Measurements from ENCODE around the gene ODAD3. TPM values are rescaled to one million over a fixed set of nuclear protein-coding genes. Genes with fewer than 3 reads are reported as not detected.
A peak's percentile ranks its signal among the peaks of the same experiment; 100 is the strongest.

ODAD3 gene
- total and polyA plus RNA-seq, 2 of the 13 experiments (the other 11 are each of a cell fraction or from before 2014, with no cell fraction given): 0.04 to 0.08 TPM

DNA sequence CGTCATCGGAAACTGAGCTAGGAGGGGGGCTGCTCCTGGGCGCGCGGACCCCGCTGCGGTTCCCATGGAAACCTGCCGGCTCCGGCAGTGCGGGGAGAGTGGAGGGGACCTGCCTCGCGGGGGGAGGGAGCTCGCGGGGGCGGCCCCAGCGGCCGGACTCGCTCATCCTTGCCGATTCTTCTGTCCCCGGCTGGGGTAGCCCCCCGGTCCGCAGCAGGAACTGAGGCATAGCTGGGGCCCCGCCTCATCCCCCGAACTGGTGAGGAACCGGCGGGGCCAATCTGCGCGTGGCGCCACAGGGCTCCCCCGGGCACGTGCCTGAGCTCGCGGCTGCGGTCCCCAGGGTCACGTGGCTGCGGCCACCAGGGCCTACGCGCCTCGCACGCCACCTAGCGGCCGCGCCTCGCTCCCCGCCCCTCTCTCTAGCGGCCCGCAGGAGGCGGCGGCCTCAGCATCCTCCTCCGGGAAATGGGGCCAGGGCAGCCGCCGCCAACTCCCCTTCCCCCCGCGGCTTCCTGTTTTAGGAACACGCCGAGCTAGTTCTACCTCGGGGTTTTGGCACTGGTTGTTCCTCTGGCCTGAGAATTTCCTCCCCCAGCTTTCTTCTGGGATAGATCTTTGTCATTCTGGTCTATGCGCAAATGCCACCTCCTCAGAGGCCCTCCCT is 47.6 kb upstream of the ODAD3 start (continued):
- TF ChIP-seq ATF7-NPFF (CRISPR knock-in tag; IDR thresholded peaks at IDR 0.05; ENCODE audit: low read depth): peak; percentile 74
- no peak for TF ChIP-seq SOX13 (IDR thresholded peaks at IDR 0.05)
- TF ChIP-seq SOX13 (CRISPR knock-in tag; conservative IDR thresholded peaks at IDR 0.05 in 1 of 2, IDR thresholded peaks at IDR 0.05 in 1 of 2): peak in 1 of 2 experiments; percentile 45; a peak in 1 of 4 replicates
- peak; percentile 81; the same call in 1 of the 2 replicates for TF ChIP-seq ZNF619 (CRISPR knock-in tag; IDR thresholded peaks at IDR 0.05)
- TF ChIP-seq, protein P1, sequence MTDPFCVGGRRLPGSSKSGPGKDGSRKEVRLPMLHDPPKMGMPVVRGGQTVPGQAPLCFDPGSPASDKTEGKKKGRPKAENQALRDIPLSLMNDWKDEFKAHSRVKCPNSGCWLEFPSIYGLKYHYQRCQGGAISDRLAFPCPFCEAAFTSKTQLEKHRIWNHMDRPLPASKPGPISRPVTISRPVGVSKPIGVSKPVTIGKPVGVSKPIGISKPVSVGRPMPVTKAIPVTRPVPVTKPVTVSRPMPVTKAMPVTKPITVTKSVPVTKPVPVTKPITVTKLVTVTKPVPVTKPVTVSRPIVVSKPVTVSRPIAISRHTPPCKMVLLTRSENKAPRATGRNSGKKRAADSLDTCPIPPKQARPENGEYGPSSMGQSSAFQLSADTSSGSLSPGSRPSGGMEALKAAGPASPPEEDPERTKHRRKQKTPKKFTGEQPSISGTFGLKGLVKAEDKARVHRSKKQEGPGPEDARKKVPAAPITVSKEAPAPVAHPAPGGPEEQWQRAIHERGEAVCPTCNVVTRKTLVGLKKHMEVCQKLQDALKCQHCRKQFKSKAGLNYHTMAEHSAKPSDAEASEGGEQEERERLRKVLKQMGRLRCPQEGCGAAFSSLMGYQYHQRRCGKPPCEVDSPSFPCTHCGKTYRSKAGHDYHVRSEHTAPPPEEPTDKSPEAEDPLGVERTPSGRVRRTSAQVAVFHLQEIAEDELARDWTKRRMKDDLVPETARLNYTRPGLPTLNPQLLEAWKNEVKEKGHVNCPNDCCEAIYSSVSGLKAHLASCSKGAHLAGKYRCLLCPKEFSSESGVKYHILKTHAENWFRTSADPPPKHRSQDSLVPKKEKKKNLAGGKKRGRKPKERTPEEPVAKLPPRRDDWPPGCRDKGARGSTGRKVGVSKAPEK (CRISPR knock-in tag; IDR thresholded peaks at IDR 0.05; ENCODE audit: borderline replicate concordance): no peak
- TF ChIP-seq, protein P2, sequence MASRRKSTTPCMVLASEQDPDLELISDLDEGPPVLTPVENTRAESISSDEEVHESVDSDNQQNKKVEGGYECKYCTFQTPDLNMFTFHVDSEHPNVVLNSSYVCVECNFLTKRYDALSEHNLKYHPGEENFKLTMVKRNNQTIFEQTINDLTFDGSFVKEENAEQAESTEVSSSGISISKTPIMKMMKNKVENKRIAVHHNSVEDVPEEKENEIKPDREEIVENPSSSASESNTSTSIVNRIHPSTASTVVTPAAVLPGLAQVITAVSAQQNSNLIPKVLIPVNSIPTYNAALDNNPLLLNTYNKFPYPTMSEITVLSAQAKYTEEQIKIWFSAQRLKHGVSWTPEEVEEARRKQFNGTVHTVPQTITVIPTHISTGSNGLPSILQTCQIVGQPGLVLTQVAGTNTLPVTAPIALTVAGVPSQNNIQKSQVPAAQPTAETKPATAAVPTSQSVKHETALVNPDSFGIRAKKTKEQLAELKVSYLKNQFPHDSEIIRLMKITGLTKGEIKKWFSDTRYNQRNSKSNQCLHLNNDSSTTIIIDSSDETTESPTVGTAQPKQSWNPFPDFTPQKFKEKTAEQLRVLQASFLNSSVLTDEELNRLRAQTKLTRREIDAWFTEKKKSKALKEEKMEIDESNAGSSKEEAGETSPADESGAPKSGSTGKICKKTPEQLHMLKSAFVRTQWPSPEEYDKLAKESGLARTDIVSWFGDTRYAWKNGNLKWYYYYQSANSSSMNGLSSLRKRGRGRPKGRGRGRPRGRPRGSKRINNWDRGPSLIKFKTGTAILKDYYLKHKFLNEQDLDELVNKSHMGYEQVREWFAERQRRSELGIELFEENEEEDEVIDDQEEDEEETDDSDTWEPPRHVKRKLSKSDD (CRISPR knock-in tag; IDR thresholded peaks at IDR 0.05; ENCODE audit: low read depth): peak; percentile 81; the same call in 1 of the 2 replicates
- peak; percentile 69 for TF ChIP-seq ZFX (CRISPR knock-in tag; IDR thresholded peaks at IDR 0.05; ENCODE audit: low read depth)
- peak; percentile 50 for TF ChIP-seq YY1 (IDR thresholded peaks at IDR 0.05; ENCODE audit: insufficient read depth, insufficient replicate concordance, low read depth, low read length)
- TF ChIP-seq CCDC6 (CRISPR knock-in tag; IDR thresholded peaks at IDR 0.05): peak; percentile 80; the same call in 1 of the 2 replicates
- peak; percentile 86; the same call in 1 of the 2 replicates for TF ChIP-seq TSC22D2 (CRISPR knock-in tag; IDR thresholded peaks at IDR 0.05; ENCODE audit: borderline replicate concordance)
- TF ChIP-seq, protein P3, sequence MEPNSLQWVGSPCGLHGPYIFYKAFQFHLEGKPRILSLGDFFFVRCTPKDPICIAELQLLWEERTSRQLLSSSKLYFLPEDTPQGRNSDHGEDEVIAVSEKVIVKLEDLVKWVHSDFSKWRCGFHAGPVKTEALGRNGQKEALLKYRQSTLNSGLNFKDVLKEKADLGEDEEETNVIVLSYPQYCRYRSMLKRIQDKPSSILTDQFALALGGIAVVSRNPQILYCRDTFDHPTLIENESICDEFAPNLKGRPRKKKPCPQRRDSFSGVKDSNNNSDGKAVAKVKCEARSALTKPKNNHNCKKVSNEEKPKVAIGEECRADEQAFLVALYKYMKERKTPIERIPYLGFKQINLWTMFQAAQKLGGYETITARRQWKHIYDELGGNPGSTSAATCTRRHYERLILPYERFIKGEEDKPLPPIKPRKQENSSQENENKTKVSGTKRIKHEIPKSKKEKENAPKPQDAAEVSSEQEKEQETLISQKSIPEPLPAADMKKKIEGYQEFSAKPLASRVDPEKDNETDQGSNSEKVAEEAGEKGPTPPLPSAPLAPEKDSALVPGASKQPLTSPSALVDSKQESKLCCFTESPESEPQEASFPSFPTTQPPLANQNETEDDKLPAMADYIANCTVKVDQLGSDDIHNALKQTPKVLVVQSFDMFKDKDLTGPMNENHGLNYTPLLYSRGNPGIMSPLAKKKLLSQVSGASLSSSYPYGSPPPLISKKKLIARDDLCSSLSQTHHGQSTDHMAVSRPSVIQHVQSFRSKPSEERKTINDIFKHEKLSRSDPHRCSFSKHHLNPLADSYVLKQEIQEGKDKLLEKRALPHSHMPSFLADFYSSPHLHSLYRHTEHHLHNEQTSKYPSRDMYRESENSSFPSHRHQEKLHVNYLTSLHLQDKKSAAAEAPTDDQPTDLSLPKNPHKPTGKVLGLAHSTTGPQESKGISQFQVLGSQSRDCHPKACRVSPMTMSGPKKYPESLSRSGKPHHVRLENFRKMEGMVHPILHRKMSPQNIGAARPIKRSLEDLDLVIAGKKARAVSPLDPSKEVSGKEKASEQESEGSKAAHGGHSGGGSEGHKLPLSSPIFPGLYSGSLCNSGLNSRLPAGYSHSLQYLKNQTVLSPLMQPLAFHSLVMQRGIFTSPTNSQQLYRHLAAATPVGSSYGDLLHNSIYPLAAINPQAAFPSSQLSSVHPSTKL (CRISPR knock-in tag; IDR thresholded peaks at IDR 0.05): peak; percentile 62; the same call in 1 of the 2 replicates
- no peak for TF ChIP-seq FOXP1 (IDR thresholded peaks at IDR 0.05)
- no peak for TF ChIP-seq FOXP1 (CRISPR knock-in tag; IDR thresholded peaks at IDR 0.05)
- TF ChIP-seq ZNF317 (CRISPR knock-in tag; IDR thresholded peaks at IDR 0.05): no peak
